Endodermal cell (in vitro differentiated cells): ENCODE measurements around the gene MCOLN2. TPM values are rescaled to one million over a fixed set of nuclear protein-coding genes. Genes with fewer than 3 reads are reported as not detected.

Experiments
- DNase-seq: peaks from one replicate; pipeline ENCODE4 v3.0.0-alpha.2; 2017
- H3K27ac ChIP-seq: 2 replicates; pipeline ENCODE4 v1.5.1; 2013; ENCODE audit warnings: mild to moderate bottlenecking, low read depth, low read length, moderate library complexity
- H3K27me3 ChIP-seq: 2 replicates; pipeline ENCODE4 v1.6.1; 2013; ENCODE audit warnings: mild to moderate bottlenecking, low read length, moderate library complexity; ENCODE audit not compliant: insufficient read depth, control insufficient read depth, poor library complexity, severe bottlenecking
- H3K36me3 ChIP-seq: 2 replicates; pipeline ENCODE4 v1.7.0; 2013; ENCODE audit warnings: mild to moderate bottlenecking, low read length, moderate library complexity; ENCODE audit not compliant: control insufficient read depth, insufficient read depth
- H3K4me1 ChIP-seq: one replicate; pipeline ENCODE4 v1.7.0; 2013; ENCODE audit warnings: low read length; ENCODE audit not compliant: control insufficient read depth, insufficient read depth
- H3K4me3 ChIP-seq: 2 replicates; pipeline ENCODE4 v1.5.1; 2013; ENCODE audit warnings: mild to moderate bottlenecking, low read length, moderate library complexity
- H3K9ac ChIP-seq: 2 replicates; pipeline ENCODE4 v1.6.1; 2013; ENCODE audit warnings: mild to moderate bottlenecking, low read length, moderate library complexity; ENCODE audit not compliant: poor library complexity, severe bottlenecking; ENCODE audit errors: extremely low read depth
- H3K9me3 ChIP-seq: 2 replicates; pipeline ENCODE4 v1.6.1; 2013; ENCODE audit warnings: mild to moderate bottlenecking, low read length, moderate library complexity; ENCODE audit not compliant: control insufficient read depth
- H3K27ac Mint-ChIP-seq: 2 replicates; pipeline ENCODE4 v1.8.0; 2020; ENCODE audit warnings: mixed read lengths
- H3K27me3 Mint-ChIP-seq: 2 replicates; pipeline ENCODE4 v1.8.0; 2021; ENCODE audit warnings: mild to moderate bottlenecking, mixed read lengths; ENCODE audit not compliant: insufficient read depth
- H3K36me3 Mint-ChIP-seq: 2 replicates; pipeline ENCODE4 v1.8.0; 2020; ENCODE audit warnings: low read depth, mixed read lengths
- H3K4me1 Mint-ChIP-seq: 2 replicates; pipeline ENCODE4 v1.8.0; 2020; ENCODE audit warnings: mixed read lengths
- H3K4me3 Mint-ChIP-seq: 2 replicates; pipeline ENCODE4 v1.8.0; 2020; ENCODE audit warnings: mild to moderate bottlenecking, moderate library complexity, mixed read lengths
- H3K9me3 Mint-ChIP-seq: 2 replicates; pipeline ENCODE4 v1.8.0; 2020; ENCODE audit warnings: mild to moderate bottlenecking, mixed read lengths
- WGBS, 2 experiments: methylation state at CpG; one replicate each; pipeline versions ENCODE4 v1.1.5 to v1.1.7; 2013; ENCODE audit warnings: missing lambda C conversion rate in 2 of 2, mixed read lengths in 1 of 2; ENCODE audit not compliant: insufficient coverage in 1 of 2, insufficient read length in 1 of 2; 5-methylcytosine and 5-hydroxymethylcytosine counted together
- total RNA-seq, 2 donors: library from RNA; stranded (reverse); fragmentation: NEBNext Ultra II Directional in 1 of 2; extraction: Animal tissue kit (Norgen Biotek cat#: 25700) in 1 of 2; gene quantifications; 2 replicates in 1 of 2; 3 replicates in 1 of 2; pipeline ENCODE4 v1.2.1, GENCODE V29; 2021
- TF ChIP-seq, protein P1 (sequence below): fragments of 200-600 bp; sonication (generic); conservative IDR thresholded peaks from 2 replicates; pipeline ENCODE4 v1.5.0; 2021; ENCODE audit warnings: antibody characterized with exemption, mild to moderate bottlenecking

Gene MCOLN2
- total RNA-seq, 2 donors from 2014 or later, result 0.20 to 0.29 TPM

DNA sequence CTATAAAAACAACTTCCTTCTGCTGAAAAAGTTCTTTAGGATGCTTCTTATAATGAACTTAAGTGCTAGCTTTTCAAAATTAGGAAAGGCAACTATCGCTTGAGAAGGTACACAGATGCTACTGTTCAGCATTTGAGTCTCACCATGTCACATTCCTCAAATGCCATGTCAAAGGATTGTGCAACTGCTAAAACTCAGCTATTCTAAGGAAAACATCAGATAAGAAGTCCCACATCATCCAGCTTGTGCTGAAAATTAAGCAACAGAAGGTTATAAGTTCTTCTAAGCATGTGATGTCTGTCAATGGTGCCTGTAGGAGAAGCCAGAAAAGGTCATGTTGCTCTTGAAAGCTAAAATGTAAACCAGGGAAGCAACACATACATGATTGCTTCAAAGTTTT lies 36.5 kb downstream of the MCOLN2 start:
- H3K36me3 Mint-ChIP-seq, result no peaks in the 10 kb centered on the region
- no peaks in the 10 kb centered on the region for H3K27me3 ChIP-seq
- no peaks in the 10 kb centered on the region for H3K4me1 ChIP-seq
- DNase-seq, result no peak
- WGBS, 2 experiments, result 97 to 100% methylated on average over 1 of the region's 1 CpG
- H3K27ac ChIP-seq, result no peak overlapping the region
- no peaks in the 10 kb centered on the region for H3K4me1 Mint-ChIP-seq
- H3K36me3 ChIP-seq, result no peaks in the 10 kb centered on the region
- no peak overlapping the region for H3K4me3 Mint-ChIP-seq
- H3K9me3 Mint-ChIP-seq, result peaks cover 4% of the 10 kb centered on the region
- H3K9me3 ChIP-seq, result no peaks in the 10 kb centered on the region
- no peak overlapping the region for H3K4me3 ChIP-seq
- H3K27me3 Mint-ChIP-seq, result no peaks in the 10 kb centered on the region
- H3K9ac ChIP-seq, result no peak overlapping the region
- H3K27ac Mint-ChIP-seq, result no peak overlapping the region
- TF ChIP-seq, protein P1, sequence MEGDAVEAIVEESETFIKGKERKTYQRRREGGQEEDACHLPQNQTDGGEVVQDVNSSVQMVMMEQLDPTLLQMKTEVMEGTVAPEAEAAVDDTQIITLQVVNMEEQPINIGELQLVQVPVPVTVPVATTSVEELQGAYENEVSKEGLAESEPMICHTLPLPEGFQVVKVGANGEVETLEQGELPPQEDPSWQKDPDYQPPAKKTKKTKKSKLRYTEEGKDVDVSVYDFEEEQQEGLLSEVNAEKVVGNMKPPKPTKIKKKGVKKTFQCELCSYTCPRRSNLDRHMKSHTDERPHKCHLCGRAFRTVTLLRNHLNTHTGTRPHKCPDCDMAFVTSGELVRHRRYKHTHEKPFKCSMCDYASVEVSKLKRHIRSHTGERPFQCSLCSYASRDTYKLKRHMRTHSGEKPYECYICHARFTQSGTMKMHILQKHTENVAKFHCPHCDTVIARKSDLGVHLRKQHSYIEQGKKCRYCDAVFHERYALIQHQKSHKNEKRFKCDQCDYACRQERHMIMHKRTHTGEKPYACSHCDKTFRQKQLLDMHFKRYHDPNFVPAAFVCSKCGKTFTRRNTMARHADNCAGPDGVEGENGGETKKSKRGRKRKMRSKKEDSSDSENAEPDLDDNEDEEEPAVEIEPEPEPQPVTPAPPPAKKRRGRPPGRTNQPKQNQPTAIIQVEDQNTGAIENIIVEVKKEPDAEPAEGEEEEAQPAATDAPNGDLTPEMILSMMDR, result no peak

DNA sequence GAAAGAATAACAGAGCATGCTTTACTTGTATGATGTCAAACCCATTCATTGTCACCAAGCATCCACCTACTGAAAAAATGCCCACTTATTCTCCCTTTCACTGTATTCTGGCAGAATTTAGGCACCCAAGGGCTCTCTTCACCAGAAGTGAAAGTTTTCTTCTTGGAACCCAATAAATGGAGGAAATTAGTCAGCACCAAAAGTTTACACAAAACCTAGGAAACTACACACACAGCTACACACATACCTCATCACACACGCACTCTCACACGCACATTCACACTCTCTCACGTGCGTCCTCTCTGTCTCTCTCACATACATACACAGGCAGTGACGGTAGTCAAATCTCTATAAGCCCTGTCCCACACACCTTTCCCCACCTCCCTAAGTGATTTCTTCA lies 37.6 kb downstream of the MCOLN2 start:
- H3K4me3 Mint-ChIP-seq, result no peak overlapping the region
- no peak for DNase-seq
- H3K27me3 Mint-ChIP-seq, result no peaks in the 10 kb centered on the region
- Histone ChIP-seq H3K9me3 (no peaks in the 10 kb centered on the region), H3K27me3 (no peaks in the 10 kb centered on the region), H3K36me3 (no peaks in the 10 kb centered on the region), H3K27ac (no peak overlapping the region), H3K4me1 (no peaks in the 10 kb centered on the region), H3K9ac (no peak overlapping the region), H3K4me3 (no peak overlapping the region)
- H3K4me1 Mint-ChIP-seq, result no peaks in the 10 kb centered on the region
- H3K27ac Mint-ChIP-seq, result no peak overlapping the region
- WGBS, 2 experiments, result 93 to 96% methylated on average over 5 of the region's 5 CpGs
- H3K9me3 Mint-ChIP-seq, result no peaks in the 10 kb centered on the region
- TF ChIP-seq, protein P1, result no peak
- H3K36me3 Mint-ChIP-seq, result no peaks in the 10 kb centered on the region

DNA sequence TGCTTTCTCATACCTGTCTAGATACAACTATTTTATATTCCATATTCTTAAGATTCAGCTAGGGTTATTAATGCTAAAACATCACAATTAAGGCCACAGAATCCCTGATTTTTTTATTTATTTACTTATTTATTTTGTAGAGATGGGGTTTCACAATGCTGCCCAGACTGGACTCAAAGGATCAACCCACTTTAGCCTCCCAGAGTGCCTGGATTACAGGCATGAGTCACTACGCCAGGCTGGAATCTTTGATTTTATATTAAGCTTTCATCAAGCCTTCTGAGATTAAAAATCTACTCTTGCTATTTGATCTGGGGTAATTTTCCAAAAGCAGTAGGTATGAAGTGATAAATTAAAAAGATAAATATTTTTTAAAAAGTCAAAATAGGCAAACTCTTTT lies 38.9 kb downstream of the MCOLN2 start:
- Mint-ChIP-seq H3K4me3 (no peak overlapping the region), H3K9me3 (no peaks in the 10 kb centered on the region), H3K36me3 (no peaks in the 10 kb centered on the region), H3K4me1 (no peaks in the 10 kb centered on the region), H3K27me3 (no peaks in the 10 kb centered on the region), H3K27ac (no peak overlapping the region)
- TF ChIP-seq, protein P1, result no peak
- Histone ChIP-seq H3K27ac (no peak overlapping the region), H3K27me3 (no peaks in the 10 kb centered on the region), H3K9me3 (no peaks in the 10 kb centered on the region), H3K36me3 (no peaks in the 10 kb centered on the region), H3K4me1 (no peaks in the 10 kb centered on the region), H3K9ac (no peak overlapping the region), H3K4me3 (no peak overlapping the region)
- no peak for DNase-seq
- 75% methylated on average over 1 of the region's 1 CpG; no CpG with 5 or more reads in 1 of the 2 experiments for WGBS, 2 experiments
